HG03565 (cell line): Measurements from ENCODE around the gene ZNF683.
"Not testable (repeated sequence)": the region's sequence is repeated elsewhere in the genome, so short reads cannot be mapped to it uniquely, and the experiment has no call there.

Experiments
- ATAC-seq: cut with Tn5 transposase; IDR thresholded peaks from one replicate; pipeline ENCODE4 v1.9.1; 2021; ENCODE audit warnings: mild to moderate bottlenecking, moderate library complexity; ENCODE audit not compliant: unreplicated experiment

Gene ZNF683

DNA sequence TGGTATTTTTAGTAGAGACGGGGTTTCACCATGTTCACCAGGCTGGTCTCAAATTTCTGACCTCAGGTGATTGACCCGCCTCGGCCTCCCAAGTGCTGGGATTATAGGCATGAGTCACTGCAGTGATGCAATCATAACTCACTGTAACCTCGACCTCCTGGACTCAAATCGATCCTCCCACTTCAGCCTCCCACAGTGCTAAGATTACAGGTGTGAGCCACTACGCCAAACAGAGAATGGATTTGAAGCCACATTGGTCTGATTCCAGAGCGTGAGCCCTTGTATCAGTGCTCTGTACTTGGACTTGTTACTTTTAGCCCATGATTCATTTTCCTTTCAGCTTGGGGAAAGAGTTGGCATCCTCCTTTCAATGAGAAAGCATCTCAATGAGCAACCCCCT lies 14.9 kb upstream of the ZNF683 start:
- no peak for ATAC-seq

DNA sequence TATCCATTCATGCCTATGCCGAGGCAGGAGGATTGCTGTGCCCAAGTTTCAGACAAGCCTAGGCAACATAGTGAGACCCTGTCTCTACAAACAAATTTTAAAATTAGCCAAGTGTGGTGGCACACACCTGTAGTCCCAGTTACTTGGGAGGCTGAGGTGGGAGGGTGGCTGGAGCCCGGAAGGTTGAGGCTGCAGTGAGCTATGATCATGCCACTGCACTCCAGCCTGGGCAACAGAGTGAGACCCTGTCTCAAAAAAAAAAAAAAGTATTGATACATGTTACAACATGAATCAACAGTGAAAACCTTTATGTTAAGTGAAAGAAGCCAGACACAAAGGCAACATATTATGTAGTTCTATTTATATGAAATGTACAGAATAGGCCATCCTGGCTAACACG lies 12.5 kb upstream of the ZNF683 start:
- ATAC-seq = not testable (repeated sequence)

DNA sequence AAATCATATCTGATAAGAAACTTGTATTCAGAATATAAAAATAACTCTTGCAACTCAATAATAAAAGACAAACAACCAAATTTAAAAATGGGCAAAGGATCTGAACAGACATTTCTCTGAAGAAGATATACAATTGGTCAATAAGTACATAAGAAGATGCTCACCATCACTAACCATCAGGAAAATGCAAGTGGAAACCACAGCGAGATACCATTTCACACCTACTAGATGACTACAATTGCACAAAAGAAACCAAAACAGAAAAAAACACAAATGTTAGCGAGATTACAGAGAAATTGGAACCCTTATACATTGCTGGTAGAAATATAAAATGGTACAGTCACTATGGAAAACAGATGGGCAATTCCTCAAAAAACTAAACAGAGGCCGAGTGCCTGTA lies 11.5 kb upstream of the ZNF683 start:
- no peak for ATAC-seq

DNA sequence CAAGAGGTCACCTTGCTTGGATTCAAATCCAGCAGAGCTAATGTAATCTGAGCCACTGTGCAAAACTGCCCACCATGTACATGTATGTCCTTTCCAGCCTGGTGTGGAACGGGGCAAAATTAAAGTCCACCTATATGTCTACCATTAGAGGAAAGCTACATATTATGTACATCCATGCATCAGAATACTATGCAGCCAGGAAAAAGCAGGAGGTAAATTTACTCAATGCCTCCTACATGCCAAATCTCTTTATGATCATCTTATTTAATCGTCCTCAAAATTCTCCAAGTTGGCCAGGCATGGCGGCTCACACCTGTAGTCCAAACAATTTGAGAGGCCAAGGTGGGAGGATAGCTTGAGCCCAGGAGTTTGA lies 6.3 kb upstream of the ZNF683 start:
- ATAC-seq = no peak

DNA sequence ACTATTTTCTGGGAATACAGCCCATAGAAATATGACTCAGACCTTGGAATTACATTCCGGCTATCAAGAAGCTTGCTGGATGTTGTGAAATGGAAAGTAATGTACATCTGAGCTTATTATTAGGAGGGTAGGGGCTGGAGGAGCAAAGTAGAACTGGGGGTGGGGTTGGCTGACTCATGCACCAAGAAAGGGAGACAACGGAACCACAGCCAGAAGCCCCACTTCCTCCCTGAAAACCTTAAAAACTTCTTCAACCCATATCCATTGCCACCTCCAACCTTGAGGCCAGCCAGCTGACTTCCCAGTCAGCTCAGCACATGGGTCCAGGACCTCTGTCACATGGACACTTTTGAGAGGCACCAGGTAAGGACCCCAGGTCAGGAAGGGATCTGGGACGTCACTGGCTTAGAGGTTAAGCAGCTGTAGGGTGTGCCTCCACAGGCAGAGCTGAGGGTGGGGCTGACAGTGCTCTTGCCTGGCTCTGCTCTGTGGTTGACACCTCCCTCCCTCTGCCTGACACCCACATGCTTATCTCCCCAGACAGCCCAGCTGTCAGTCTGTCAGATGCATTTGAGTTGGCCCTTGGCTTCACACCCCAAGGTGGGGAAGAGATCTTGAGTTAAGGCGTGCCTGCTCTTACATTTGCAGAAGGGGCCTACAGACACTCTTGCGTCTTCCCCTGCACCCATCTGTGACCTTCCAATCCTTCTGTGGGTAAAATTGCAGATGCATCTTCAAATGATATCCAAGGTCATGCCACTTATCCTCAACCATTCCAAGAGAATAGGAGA lies 5.7 kb upstream of the ZNF683 start:
- peak; percentile 68 for ATAC-seq

DNA sequence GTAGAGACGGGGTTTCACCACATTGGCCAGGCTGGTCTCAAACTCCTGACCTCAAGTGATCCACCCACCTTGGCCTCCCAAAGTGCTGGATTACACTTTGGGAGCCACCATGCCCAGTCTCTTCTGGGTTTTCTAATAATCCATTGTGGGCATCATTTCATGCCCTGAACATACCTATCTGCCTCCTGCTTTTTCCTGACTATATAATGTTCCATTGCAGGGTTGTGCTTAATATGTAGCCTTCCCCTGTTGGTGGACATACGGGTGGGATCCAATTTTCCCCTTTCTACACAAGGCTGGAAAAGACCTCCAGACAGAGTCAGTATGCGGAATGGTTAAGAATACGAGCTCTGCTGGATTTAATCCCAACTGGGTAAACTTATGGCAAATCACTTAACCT lies 3.5 kb upstream of the ZNF683 start:
- no peak for ATAC-seq

DNA sequence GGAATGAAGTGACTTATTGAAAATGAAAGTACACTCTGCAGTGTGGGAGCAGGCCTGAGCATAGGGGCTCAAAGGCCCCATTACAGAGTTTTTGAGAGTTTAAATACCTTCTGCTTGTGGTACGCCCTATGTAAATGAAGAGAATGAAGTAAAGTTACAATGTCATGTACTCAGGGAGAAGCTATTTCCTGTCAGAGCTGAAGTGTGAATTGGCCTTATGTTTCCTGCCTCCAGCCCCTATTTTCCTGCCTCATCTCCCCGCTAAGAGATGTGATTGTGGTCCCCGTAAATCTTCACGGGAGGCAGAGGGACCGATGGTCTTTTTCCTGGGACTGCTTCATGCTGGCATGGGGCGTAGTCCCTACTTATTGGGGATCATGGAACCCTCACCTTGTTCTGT lies 2.5 kb upstream of the ZNF683 start:
- ATAC-seq = no peak

DNA sequence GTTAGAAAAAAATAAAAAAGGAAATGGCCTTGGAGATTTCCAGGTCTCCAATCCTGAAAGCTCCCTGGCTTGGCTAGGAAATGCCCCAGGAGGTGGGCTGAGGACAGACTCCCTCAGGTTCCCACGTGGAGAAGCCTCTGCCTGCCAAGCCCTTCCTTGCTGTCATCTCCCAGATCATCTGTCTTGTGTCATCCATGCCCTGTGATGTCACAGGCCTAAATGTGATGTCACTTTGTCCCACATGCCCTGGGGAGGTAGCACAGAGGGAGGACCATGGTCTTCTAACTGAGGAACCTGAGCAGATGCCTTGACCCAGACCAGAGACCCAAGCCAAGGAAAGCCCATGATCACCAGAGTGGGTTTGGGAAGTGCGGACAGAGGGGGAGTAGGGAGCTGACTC lies 1.8 kb upstream of the ZNF683 start:
- ATAC-seq = not testable (repeated sequence)

DNA sequence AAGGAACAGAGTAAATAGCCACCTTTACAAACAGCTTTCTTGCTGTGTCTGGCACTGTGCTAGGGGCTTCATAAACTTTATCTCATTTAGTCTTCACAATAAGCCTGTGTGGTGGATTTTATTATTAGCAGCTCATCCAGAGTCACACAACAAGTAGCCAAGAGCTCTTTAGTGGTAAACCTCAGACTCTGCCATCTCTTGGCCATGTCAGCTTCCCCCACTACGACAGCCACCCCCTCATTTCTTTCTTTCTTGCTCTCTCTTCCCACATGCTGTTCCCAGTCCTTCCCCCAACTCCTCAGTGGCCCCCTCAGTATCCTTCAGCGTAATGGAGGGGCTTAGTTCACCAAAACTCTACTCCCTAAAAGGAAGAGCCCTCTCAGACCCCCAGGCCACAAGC lies 1.2 kb upstream of the ZNF683 start:
- no peak for ATAC-seq

DNA sequence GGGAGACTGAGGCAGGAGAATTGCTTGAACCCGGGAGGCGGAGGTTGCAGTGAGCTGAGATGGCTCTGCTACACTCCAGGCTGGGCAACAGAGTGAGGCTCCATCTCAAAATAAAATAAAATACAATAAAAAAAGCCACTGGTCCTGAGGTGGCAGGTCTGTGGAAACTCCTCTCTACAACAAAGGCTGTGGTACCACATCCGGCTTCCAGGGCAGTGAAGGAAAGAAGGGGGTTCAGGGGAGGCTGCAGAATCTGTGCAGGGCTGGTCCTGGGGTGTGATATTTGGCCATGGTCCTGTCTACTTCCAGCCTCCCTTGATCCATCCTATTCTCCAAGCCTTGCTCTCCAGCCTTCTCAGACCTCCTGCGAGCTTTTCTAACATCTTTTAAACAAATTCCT lies 731 bp upstream of the ZNF683 start:
- ATAC-seq = no peak

DNA sequence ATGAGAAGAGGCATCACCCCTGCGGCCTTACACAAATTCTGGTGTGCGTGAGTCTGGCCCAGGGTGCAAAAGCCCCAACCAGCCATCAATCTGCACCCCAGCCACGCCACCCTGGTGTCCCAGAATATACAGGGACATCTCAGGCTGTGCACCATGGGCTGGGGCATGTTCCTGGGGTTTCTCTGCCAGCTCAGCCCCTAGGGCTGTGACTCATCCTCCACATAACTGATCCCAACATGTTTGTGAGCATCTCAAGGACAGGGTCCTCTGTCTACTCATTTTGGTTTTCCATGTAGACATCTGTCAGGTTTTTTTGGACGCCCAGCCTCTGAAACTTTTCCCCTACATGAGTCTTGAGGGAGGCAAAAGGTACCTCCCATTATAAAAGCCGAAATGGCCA lies 511 bp downstream of the ZNF683 start:
- no peak for ATAC-seq

DNA sequence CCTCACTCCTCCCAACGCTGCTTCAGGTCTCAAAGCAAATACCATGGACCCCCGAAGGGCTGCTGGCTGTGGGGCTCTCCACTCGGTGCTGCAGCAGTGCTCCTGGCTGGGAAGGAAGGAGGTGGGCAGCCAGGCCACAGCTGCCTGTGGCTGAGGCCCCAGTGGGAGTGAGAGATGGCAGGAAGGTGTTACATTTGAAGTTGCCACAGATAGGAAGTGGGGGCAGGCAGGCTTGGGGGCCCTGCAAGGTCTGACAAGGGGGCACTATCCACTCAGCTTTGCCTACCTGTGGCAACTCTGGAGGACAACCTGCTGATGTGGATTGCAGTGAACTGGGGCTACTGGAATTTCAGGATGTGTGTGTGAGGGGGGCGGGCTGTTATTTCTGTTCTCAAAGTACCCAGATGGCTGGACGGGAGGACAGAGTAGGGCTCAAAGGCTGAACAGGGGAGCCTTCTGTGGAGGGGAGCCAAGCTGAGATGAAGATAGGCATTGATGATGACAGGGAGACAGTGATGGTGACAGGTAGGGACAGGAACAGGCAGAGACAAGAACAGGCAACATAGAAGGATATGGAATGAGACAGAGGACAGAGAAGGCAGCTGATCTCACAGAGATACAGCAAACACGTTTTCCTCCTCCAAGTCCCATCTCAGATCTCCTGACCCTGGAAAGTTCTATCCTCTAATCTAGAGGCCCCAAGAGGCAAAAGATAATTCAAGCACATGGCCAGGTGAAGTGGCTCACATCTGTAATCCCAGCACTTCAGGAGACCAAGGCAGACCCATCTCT lies 1.8 kb downstream of the ZNF683 start:
- no peak for ATAC-seq

DNA sequence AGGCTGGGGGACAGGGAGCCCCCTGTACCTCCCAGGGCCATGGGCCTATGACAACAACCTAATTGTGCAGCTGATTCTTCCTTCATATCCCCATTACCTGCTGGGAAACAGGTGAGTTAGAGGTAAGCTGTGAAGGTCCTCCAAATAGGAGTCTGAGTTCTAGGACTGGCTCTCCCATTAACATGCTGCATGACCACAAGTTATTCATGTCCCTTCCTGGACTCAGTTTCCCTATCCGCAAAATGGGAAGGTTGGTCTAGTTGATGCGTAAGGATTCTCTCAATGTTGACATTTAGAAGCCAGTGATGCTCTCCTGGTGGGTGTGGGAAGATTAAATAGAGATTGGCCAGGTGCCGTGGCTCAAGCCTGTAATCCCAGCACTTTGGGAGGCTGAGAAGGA lies 4.1 kb downstream of the ZNF683 start:
- no peak for ATAC-seq

DNA sequence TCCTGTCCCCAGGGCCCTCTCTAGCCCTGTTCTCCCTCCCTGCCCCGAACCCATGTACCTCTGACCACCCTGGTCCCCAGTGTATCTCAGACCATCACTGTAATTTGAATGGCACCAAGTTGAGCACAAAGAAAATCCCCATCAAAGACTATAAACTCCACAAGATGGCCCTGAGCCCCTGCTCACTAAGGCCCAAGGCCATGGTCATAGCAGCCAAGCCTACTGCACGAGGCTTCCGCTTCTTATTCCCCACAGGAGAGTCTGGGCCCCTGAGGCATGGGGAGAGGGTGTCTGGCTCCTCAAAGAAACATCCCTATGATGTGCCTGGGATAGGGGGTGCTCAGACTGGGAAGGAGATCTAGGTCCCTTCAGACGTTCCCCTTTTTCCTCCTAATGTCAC lies 4.5 kb downstream of the ZNF683 start:
- no peak for ATAC-seq

DNA sequence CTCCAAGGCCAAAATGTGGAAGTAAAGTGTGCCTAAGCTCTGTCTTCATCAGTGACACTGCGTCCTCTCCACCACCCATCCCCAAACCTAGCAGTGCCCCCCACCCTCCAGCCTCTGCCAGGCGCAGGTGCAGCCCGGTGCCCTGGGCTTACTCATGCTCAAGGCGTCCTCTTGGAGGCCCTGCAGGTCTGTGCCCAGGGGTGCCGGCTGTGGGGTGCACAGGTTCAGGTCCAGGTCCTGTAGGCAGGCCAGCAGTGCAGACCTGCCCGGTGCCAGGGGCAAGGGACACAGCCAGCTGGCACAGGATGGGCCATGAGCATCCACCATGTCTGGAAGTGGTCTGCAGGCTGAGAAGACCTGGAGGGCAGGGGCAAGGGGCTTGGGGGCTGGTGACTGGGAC lies 5.1 kb downstream of the ZNF683 start:
- no peak for ATAC-seq

DNA sequence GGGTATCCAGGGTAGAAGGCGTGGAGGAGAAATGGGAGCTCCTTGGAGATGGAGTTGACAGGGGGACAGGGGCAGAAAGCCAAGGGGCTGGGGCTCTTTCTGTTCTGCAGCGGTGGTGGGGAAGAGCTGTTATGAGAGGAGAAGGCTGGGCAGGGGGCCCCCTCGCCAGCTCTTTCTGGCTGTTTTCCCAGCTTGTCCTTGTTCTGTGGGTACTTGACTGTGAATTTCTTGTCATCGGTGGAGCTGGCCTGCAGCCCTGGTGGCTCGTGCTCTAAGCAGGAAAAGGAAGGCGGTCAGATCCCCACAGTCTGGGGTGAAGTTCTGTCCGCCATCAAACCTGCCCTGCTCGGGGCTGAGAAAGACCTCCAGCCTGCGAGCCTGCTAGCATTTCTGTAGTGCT lies 7.6 kb downstream of the ZNF683 start:
- ATAC-seq = no peak

DNA sequence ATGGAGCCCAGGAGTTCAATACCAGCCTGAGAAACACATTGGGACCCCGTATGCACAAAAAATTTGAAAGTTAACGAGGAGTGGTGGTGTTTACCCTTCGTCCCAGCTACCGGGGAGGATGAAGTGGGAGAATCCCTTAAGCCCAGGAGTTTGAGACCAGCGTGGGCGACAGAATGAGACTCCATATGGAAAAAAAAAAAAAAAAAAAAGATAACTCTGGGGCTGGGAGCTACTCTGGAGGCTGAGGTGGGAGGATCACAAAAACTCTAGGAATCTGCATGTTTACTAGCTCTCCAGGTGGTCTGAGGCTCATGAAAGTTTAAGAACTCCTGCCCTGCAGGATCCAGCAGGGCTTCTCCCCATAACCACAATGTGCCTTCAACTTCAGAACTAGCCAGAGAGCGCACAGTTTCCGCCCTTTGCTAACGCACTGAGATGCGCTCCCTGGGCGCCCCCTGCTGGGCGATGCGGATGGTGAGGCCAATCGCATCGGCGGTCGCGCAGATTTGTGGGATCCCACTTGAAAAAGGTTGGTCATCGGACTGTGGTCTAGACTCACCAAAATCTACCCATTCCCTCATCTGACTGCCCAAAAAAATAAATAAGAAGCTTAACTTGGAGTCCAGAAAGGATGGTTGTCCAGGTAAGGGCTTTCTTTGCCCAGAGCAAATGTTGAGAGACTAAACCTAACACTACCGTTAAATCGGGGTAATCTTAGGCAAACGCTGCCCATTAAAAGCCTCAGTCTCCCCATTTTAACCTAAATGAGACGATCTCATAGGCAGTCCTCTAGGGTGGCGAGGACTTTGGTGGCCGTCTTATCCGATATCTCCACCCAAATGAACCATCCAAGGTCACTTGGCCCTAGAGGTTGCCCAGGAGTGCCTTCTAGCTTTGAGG lies 8.8 kb downstream of the ZNF683 start:
- ATAC-seq = no peak

DNA sequence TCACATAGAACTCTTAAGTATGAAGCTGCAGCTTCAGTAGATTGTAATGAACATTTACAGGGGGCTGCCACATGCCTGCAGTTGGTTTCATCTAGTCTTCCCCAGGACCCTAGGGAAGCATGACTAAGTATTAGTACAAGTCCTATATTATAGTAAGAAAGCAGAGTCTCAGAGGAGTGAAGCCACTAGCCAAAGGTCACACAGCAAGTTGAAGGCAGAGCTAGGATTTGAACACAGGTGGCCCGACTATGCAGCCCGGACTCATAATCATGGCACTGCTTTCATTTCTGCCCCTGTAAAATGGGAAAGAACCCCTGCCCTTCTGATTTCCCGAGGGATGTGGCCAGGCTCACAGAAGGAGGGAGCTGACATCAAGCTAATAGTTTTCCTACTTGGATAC lies 10.2 kb downstream of the ZNF683 start:
- no peak for ATAC-seq

DNA sequence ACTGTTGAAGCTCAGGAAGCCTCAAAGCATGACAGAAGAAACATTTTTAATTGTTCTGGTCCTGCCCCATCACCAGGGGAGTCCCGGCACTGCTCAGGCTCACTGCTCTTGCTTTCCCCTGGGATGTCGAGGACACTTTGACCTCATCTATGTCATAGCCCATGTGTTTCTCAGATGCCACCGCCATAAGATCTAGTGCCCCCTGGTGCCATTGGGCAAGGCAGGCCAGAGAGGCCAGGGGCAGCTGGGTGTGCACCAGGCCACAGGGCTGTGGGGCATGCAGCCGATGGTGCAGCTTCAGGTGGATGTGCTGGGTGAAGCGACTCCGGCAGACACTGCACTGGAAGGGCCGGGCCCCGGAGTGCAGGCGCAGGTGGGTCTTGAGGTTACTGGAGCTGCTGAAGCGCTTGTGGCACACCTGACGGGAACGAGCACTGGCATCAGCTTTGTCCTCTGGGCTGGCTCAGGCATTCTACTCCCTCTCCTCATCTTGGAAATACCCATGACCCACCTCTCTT lies 10.9 kb downstream of the ZNF683 start:
- no peak for ATAC-seq

DNA sequence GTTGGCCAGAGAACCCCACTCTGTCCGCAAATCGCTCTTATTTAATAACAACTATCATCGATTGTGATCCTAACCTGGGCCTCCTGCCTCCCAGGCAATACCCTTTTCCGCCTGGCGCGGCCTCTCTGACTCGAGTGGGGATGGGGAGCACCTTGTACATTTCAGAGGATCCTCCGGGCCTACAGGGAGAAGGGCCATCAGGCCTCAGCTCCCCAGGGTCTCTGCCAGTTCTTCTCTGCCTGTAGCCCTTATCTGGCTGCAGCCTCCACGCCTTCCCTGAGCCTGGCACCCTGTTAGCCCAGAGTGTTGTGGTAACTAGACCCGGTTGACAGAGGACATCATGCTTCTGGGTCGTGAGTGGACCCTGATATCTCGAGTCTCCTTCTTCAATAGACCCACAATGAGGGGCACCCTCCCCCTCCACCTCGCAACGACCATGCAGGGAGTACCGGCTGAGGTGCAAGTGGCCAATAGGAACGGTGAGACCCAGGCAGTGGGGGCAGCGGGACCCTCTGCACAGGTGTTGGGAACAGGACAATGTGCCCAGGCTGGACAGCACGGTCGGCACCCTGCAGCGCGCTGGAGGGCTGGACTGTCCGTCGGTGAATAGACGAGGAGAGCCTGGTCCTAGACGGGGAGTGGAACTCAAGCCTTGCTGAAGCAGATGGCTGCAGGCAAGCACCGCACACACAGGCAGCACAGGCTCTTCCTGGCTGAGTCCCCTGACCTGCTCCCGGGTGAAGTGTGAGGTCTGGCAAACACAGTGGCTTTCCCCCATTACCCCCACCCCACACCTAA lies 11.5 kb downstream of the ZNF683 start:
- no peak for ATAC-seq
